GM19467 (cell line): ENCODE data around the gene PCDH8.
"Not testable (repeated sequence)": the region's sequence is repeated elsewhere in the genome, so short reads cannot be mapped to it uniquely, and the experiment has no call there.

ENCODE experiments used
- ATAC-seq: cut with Tn5 transposase; IDR thresholded peaks from one replicate; pipeline ENCODE4 v1.9.1; 2021; ENCODE audit warnings: mild to moderate bottlenecking, moderate library complexity; ENCODE audit not compliant: unreplicated experiment

The PCDH8 gene

GRCh38 chr13:52827839-52828238 is 20.6 kb downstream of the PCDH8 start:
- no peak for ATAC-seq

- not testable (repeated sequence) for ATAC-seq
These were observed 30.6 kb downstream of the PCDH8 start for GRCh38 chr13:52817886-52818285.

- ATAC-seq: no peak
These were observed 33.1 kb downstream of the PCDH8 start for GRCh38 chr13:52815330-52815729.

GRCh38 chr13:52812941-52813340 is 35.5 kb downstream of the PCDH8 start:
- ATAC-seq: no peak

- ATAC-seq: no peak
These were observed 36.6 kb downstream of the PCDH8 start for GRCh38 chr13:52811841-52812240.

GRCh38 chr13:52810526-52810925 is 37.9 kb downstream of the PCDH8 start:
- no peak for ATAC-seq

GRCh38 chr13:52810011-52810410 is 38.4 kb downstream of the PCDH8 start:
- ATAC-seq: no peak

GRCh38 chr13:52809310-52809769 is 39.1 kb downstream of the PCDH8 start:
- ATAC-seq: peak; percentile 75

- no peak for ATAC-seq
These were observed 39.6 kb downstream of the PCDH8 start for GRCh38 chr13:52808842-52809219.

- no peak for ATAC-seq
These were observed 42.4 kb downstream of the PCDH8 start for GRCh38 chr13:52806029-52806428.

- no peak for ATAC-seq
These were observed 44.2 kb downstream of the PCDH8 start for GRCh38 chr13:52804202-52804641.

- no peak for ATAC-seq
These were observed 47.6 kb downstream of the PCDH8 start for GRCh38 chr13:52800856-52801255.

- no peak for ATAC-seq
These were observed 49.5 kb downstream of the PCDH8 start for GRCh38 chr13:52798770-52799430.

GRCh38 chr13:52797176-52797575 is 51.3 kb downstream of the PCDH8 start:
- no peak for ATAC-seq

GRCh38 chr13:52794589-52794988 is 53.9 kb downstream of the PCDH8 start:
- no peak for ATAC-seq

GRCh38 chr13:52793515-52794061 is 54.9 kb downstream of the PCDH8 start:
- ATAC-seq: no peak
